HL-60/S4 treated with phorbol 12-myristate 13-acetate at 8.2 ng/mL for 4 days and 3 days (cell line): ENCODE data around the gene CYP4A11.
"Not testable (repeated sequence)": the region's sequence is repeated elsewhere in the genome, so short reads cannot be mapped to it uniquely, and the experiment has no call there.

Experiments used
- in situ Hi-C: fragments of 300-500 bp; cut with MboI; formaldehyde crosslinking; loops from 2 replicates; pipeline ENCODE4 v1.15.0; 2022; ENCODE audit warnings: low sequenced_read_pairs

CYP4A11 gene

GRCh38 chr1:46927249-46927835 lies 13.9 kb downstream of the CYP4A11 start:
- in situ Hi-C loops = no loop called here

DNA sequence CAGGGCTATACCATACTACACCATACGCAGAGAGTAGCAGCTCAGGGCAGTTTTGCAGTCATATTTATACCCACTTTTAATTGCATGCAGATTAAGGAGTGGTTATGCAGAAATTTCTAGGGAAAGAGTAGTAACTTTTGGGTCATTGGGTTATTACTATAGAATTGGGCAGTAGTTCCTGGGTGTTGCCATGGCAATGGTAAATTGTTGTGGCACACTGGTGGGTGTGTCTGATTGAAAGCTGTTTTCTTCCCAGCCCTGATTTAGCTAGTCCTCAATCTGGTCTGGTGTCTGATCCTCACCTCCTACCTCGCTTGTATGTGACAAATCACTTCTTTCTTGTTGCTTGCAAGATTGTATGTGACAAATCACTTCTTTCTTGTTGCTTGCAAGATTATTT lies 30.5 kb downstream of the CYP4A11 start:
- in situ Hi-C loops = no loop called here

DNA sequence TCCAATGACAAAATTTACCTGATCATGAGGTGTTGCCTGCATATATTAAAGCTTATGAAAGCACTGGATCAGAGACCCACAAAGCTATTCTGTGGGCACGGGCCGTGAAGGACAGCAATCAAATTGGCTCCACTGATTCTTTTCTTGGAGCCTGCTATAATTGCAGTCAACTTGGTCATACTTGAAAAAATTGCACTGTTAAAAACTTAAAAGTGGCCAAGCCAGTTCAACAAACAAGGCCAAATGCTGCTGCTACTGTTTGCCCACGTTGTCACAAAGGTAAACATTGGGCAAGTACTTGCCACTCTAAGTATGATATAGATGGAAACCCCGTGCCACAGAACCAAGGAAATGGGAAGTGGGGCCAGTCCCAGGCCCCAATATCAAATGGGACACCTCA lies 37.8 kb downstream of the CYP4A11 start:
- in situ Hi-C loops = no loop called here

- in situ Hi-C loops = no loop called here
These were observed 40.9 kb downstream of the CYP4A11 start for GRCh38 chr1:46900401-46900800.

DNA sequence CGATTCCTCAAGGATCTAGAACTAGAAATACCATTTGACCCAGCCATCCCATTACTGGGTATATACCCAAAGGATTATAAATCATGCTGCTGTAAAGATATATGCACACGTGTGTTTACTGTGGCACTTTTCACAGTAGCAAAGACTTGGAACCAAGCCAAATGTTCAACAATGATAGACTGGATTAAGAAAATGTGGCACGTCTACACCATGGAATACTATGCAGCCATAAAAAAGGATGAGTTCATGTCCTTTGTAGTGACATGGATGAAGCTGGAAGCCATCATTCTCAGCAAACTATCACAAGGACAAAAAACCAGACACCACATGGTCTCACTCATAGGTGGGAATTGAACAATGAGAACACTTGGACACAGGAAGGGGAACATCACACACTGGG lies 59.6 kb downstream of the CYP4A11 start:
- in situ Hi-C loops = not testable (repeated sequence)
